BJ (cell line): ENCODE measurements around the gene HCFC1. TPM values are rescaled to one million over a fixed set of nuclear protein-coding genes. Genes with fewer than 3 reads are reported as not detected.
A peak's percentile ranks its signal among the peaks of the same experiment; 100 is the strongest.

Source experiments
- CTCF ChIA-PET: fragments of 350-600 bp; formaldehyde crosslinking; extraction: SDS; loops from one replicate; lab custom pipeline; 2021; ENCODE audit warnings: antibody characterized with exemption, inconsistent platforms; lab: Yijun Ruan, JAX
- POLR2A ChIA-PET: fragments of 300-600 bp; sonication (Branson Sonifier 250); formaldehyde crosslinking; extraction: SDS; loops from one replicate; lab custom pipeline; 2021; ENCODE audit warnings: antibody characterized with exemption; lab: Charles Lee
- DNase-seq: peaks from one replicate; pipeline ENCODE4 v3.0.0-alpha.2; 2011; ENCODE audit warnings: low read depth
- H3K27me3 ChIP-seq: 2 replicates; pipeline ENCODE4 v1.6.0; 2011; ENCODE audit warnings: low read length; ENCODE audit not compliant: control insufficient read depth, insufficient read depth
- H3K36me3 ChIP-seq: 2 replicates; pipeline ENCODE4 v1.5.1; 2011; ENCODE audit warnings: low read length; ENCODE audit not compliant: control insufficient read depth, insufficient read depth
- H3K4me3 ChIP-seq: 2 replicates; pipeline ENCODE4 v1.5.1; 2011; ENCODE audit warnings: low read depth, mild to moderate bottlenecking, control low read depth, low read length
- CTCF ChIP-seq: IDR thresholded peaks from 2 replicates; pipeline ENCODE4 v1.5.1; 2011; ENCODE audit warnings: low read depth, mild to moderate bottlenecking, control low read depth, inconsistent platforms, low read length, moderate library complexity; ENCODE audit not compliant: insufficient read depth
- polyA plus RNA-seq: library from polyadenylated mRNA; depleted of rRNA; stranded (reverse); fragments of >200 nt; gene quantifications from 2 replicates; pipeline ENCODE4 v1.2.3, GENCODE V29; 2011

The HCFC1 gene
- polyA plus RNA-seq, 1 experiment, result 3.3 TPM

DNA sequence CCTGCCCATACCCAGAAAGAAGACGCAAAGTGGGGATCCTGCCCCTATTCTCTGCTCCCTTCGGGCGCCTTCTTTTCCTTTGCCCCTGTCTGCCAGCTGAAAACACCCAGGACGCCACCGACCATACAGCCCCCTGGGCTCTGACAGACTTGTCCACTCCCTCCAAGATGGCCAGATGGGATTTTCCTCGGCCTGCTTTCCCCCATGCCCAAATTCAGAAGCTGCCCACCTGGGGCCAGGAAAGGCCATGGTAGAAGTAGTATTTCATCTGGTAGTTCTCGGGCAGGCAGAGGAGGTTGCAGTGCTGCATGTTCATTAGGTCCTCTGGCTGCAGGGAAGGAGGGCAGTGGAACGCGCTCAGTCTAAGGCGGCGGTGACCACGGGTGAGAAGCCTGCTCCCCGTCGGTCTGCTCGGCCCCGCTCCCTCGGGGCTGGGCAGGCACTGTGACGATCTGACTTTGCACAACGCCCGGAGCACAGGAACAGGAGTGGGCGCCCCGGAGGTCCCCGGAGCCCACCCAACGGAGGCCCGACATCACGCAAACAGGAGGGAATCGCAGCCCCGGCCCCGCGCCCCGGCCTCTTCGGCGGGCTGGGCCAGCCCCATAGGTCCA, 37.4 kb downstream of the HCFC1 start:
- Histone ChIP-seq H3K36me3 (peaks cover 8% of the 10 kb centered on the region), H3K4me3 (peak overlapping the region; percentile 71), H3K27me3 (no peaks in the 10 kb centered on the region)
- CTCF ChIA-PET, result interaction anchor here (3.8 kb wide), 1 partner anchor 13 kb away, joined by 18 read pairs; no protein-coding TSS in a partner anchor
- DNase-seq, result no peak
- no peak for TF ChIP-seq CTCF
- POLR2A ChIA-PET, result interaction anchor here (0.7 kb wide), 1 partner anchor 161 kb away, joined by 3 read pairs; no protein-coding TSS in a partner anchor

DNA sequence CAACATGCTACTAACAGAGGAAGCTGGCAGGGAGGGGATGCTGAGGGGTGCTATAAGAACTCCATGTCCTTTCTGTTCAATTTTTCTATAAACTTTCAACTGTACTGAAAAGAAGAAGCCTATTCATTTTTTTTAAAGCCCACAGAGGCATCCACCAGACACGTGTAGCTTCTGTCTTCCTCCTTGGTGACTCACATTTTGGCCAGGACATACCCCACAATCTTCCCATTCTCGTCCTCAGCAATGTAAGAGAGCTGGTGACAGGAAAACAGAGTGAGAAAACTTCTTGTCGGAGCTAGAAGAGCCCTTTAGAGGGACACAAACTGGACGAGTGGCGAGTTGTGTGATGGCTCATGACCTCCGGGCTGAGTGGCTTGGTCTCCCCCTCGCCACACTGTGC, 37.9 kb downstream of the HCFC1 start:
- Histone ChIP-seq H3K36me3 (peaks cover 8% of the 10 kb centered on the region), H3K4me3 (peak overlapping the region; percentile 71), H3K27me3 (no peaks in the 10 kb centered on the region)
- no peak for TF ChIP-seq CTCF
- ChIA-PET CTCF (interaction anchor here (3.8 kb wide), 1 partner anchor 13 kb away, joined by 18 read pairs; no protein-coding TSS in a partner anchor), POLR2A (no interaction called here)
- no peak for DNase-seq

DNA sequence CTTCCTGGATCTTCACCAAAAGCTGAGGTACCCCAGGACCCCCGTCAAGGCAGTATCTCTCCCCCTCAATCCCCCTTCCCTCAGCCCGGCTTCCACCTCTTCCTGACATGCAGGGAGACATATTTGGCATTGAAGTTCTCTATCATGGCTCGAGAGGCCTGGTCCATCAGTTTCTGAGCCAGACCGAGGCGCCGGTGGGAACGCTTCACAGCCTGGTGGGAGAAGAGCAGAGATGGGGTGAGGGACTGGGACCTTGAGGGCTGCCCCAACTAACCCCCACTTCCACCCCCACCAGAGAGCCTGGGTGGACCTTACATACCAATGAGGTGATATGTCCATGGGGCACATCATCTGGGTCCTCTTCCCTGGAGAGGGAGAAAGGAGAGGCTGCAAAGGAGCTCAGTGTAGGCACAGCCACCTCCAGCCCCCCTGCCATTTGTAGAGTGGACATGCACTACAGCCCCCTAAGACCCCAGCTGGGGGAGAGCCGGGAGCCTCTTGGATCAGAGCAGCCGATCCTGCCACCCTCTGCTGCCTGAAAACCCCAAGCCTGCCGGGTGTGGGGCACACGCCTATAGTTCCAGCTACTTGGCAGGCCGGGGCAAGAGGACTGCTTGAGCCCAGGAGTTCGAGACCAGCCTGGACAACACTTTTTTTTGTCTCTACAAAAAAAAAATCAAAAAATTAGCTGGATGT, 39.2 kb downstream of the HCFC1 start:
- peaks cover 8% of the 10 kb centered on the region for H3K36me3 ChIP-seq
- TF ChIP-seq CTCF, result no peak
- DNase-seq, result no peak
- H3K27me3 ChIP-seq, result no peaks in the 10 kb centered on the region
- H3K4me3 ChIP-seq, result no peak overlapping the region
- ChIA-PET POLR2A (no interaction called here), CTCF (no interaction called here)

- Histone ChIP-seq H3K4me3 (no peak overlapping the region), H3K27me3 (no peaks in the 10 kb centered on the region), H3K36me3 (peaks cover 8% of the 10 kb centered on the region)
- DNase-seq, result no peak
- ChIA-PET POLR2A (no interaction called here), CTCF (no interaction called here)
- no peak for TF ChIP-seq CTCF
Measured at GRCh38 chrX:153931748-153932147, 39.9 kb downstream of the HCFC1 start.

DNA sequence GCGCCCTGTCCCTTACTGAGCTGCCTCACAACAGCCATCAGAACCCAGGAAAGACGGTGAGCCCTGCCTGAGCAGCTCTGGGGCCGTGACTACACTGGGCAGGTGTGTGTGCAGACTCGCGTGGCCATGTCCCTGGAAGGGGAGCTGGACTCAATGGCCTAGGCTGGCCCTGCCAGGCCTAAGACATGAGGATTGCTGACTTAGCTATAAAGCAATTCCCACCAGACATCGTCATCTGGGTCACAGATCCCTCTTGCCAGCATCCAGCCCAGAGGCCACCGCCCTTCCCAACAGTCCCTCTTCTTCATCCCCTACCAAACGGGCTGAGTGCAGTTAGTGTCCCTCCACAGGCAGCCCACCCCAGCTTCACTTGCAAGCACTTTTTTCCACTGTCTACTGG, 40.5 kb downstream of the HCFC1 start:
- TF ChIP-seq CTCF, result no peak
- Histone ChIP-seq H3K27me3 (no peaks in the 10 kb centered on the region), H3K36me3 (peaks cover 8% of the 10 kb centered on the region), H3K4me3 (no peak overlapping the region)
- ChIA-PET CTCF (no interaction called here), POLR2A (no interaction called here)
- DNase-seq, result no peak
